Parathyroid adenoma (tissue), 2 donors: Measurements from ENCODE around the gene TMEM198.

Experiments used
- H2AFZ ChIP-seq: fragments of 300-600 bp; sonication (generic); one replicate; pipeline ENCODE4 v1.7.0; 2017; ENCODE audit warnings: antibody characterized with exemption, mild to moderate bottlenecking
- H3K27ac ChIP-seq: fragments of 300-600 bp; sonication (generic); one replicate; pipeline ENCODE4 v1.7.0; 2017
- H3K27me3 ChIP-seq: fragments of 300-600 bp; sonication (generic); one replicate; pipeline ENCODE4 v1.7.0; 2017; ENCODE audit warnings: low read length; ENCODE audit not compliant: control insufficient read depth, insufficient read depth
- H3K36me3 ChIP-seq: fragments of 300-600 bp; sonication (generic); one replicate; pipeline ENCODE4 v1.7.0; 2017; ENCODE audit warnings: low read length; ENCODE audit not compliant: control insufficient read depth, insufficient read depth
- H3K4me1 ChIP-seq: fragments of 300-600 bp; sonication (generic); one replicate; pipeline ENCODE4 v1.7.0; 2017; ENCODE audit warnings: control low read depth
- H3K4me2 ChIP-seq: fragments of 300-600 bp; sonication (generic); one replicate; pipeline ENCODE4 v1.7.0; 2017; ENCODE audit warnings: low read length
- H3K4me3 ChIP-seq: fragments of 300-600 bp; sonication (generic); one replicate; pipeline ENCODE4 v1.7.0; 2017; ENCODE audit warnings: low read depth, low read length
- H3K79me2 ChIP-seq: fragments of 300-600 bp; sonication (generic); one replicate; pipeline ENCODE4 v1.7.0; 2017; ENCODE audit warnings: control low read depth
- H3K9ac ChIP-seq: fragments of 300-600 bp; sonication (generic); one replicate; pipeline ENCODE4 v1.7.0; 2017; ENCODE audit warnings: mild to moderate bottlenecking
- H3K9me3 ChIP-seq: fragments of 300-600 bp; sonication (generic); one replicate; pipeline ENCODE4 v1.7.0; 2017; ENCODE audit warnings: low read length; ENCODE audit not compliant: control insufficient read depth
- CTCF ChIP-seq: fragments of 300-600 bp; sonication (generic); IDR thresholded peaks from one replicate; pipeline ENCODE4 v1.7.0; 2017; ENCODE audit warnings: antibody characterized with exemption, mild to moderate bottlenecking
- donor health status: primary hyperparathyroidism.

The TMEM198 gene

GRCh38 chr2:219573166-219573565, 29.3 kb downstream of the TMEM198 start:
- no peak overlapping the region for H3K4me2 ChIP-seq
- no peak overlapping the region for H3K9ac ChIP-seq
- H3K27ac ChIP-seq, result no peak overlapping the region
- no peak overlapping the region for H2AFZ ChIP-seq
- no peaks in the 10 kb centered on the region for H3K79me2 ChIP-seq
- no peaks in the 10 kb centered on the region for H3K9me3 ChIP-seq
- TF ChIP-seq CTCF, result no peak
- H3K36me3 ChIP-seq, result no peaks in the 10 kb centered on the region
- no peak overlapping the region for H3K4me3 ChIP-seq
- H3K4me1 ChIP-seq, result peaks cover 2% of the 10 kb centered on the region
- H3K27me3 ChIP-seq, result no peaks in the 10 kb centered on the region

GRCh38 chr2:219574484-219575311, 30.9 kb downstream of the TMEM198 start:
- no peak overlapping the region for H3K27ac ChIP-seq
- TF ChIP-seq CTCF, result no peak

GRCh38 chr2:219575566-219576504, 32.0 kb downstream of the TMEM198 start:
- H3K36me3 ChIP-seq, result no peaks in the 10 kb centered on the region
- H3K4me3 ChIP-seq, result no peak overlapping the region
- TF ChIP-seq CTCF, result no peak
- H3K27ac ChIP-seq, result no peak overlapping the region
- no peak overlapping the region for H3K4me2 ChIP-seq
- no peak overlapping the region for H3K9ac ChIP-seq
- no peak overlapping the region for H2AFZ ChIP-seq
- no peaks in the 10 kb centered on the region for H3K79me2 ChIP-seq
- no peaks in the 10 kb centered on the region for H3K9me3 ChIP-seq
- peaks cover 5% of the 10 kb centered on the region for H3K4me1 ChIP-seq
- H3K27me3 ChIP-seq, result no peaks in the 10 kb centered on the region

More at GRCh38 chr2:219574484-219575311, 30.9 kb downstream of the TMEM198 start:
- Histone ChIP-seq H3K36me3 (no peaks in the 10 kb centered on the region), H3K4me3 (no peak overlapping the region), H3K4me2 (no peak overlapping the region), H3K4me1 (peaks cover 5% of the 10 kb centered on the region), H3K9me3 (no peaks in the 10 kb centered on the region), H2AFZ (no peak overlapping the region), H3K79me2 (no peaks in the 10 kb centered on the region), H3K9ac (no peak overlapping the region), H3K27me3 (no peaks in the 10 kb centered on the region)

- H3K36me3 ChIP-seq, result no peaks in the 10 kb centered on the region
- H3K4me3 ChIP-seq, result no peak overlapping the region
- H3K4me1 ChIP-seq, result peaks cover 5% of the 10 kb centered on the region
- no peak for TF ChIP-seq CTCF
- no peak overlapping the region for H3K9ac ChIP-seq
- H3K9me3 ChIP-seq, result no peaks in the 10 kb centered on the region
- no peaks in the 10 kb centered on the region for H3K79me2 ChIP-seq
- no peak overlapping the region for H3K27ac ChIP-seq
- no peak overlapping the region for H2AFZ ChIP-seq
- H3K27me3 ChIP-seq, result no peaks in the 10 kb centered on the region
- no peak overlapping the region for H3K4me2 ChIP-seq
Observed at GRCh38 chr2:219576505-219577388, 32.9 kb downstream of the TMEM198 start.
